ENCODE data around the gene SLC12A5. TPM values are rescaled to one million over a fixed set of nuclear protein-coding genes. Genes with fewer than 3 reads are reported as not detected.

Gene SLC12A5
- total RNA-seq, 1 experiment from 2014 or later: 7.2 TPM

DNA sequence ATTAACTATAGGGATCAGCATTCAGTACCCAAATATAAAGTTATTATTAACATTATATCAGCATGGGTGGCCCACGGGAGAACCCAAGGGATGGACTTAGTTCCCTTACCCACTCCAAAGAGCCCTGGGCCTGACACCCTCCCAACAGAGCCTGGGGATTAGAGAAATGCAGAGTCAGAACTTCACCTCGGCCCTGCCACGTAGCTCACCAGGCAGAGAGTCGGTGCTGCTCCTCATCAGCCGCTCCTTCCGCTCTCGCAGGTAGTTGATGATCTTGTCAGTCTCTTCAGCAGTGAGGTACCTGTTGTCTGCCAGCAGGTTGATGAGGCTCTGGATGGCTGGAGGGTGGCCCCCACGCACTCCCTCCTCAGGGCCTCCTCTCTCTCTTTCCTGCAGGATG, 34.1 kb downstream of the SLC12A5 start (continued):
- TF ChIP-seq CTCF (IDR thresholded peaks at IDR 0.05): no peak
- TF ChIP-seq NFYB (CRISPR knock-in tag; conservative IDR thresholded peaks at IDR 0.05; ENCODE audit: low read depth): no peak

DNA sequence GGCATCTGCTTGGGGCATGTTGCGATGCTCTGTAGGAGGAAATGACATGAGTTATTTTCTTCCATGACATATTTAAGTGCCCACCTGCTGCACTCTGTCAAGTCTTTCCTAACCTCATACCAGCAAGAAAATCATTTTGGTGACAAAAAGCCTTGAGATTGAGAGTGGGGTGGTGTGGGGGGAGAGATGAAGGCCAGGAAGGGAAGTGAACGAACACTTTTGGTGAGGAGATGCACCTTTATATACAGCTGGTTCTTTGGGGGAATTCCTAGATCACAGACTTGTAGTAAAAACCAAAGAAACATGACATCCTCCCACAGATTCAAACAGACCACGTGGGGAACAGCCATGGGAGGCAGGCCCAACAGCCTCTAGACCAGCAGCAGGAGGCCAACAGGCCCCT, 34.6 kb downstream of the SLC12A5 start:
- ATAC-seq (no peak), DNase-seq (ENCODE audit: low spot score) (no peak)
- CTCF ChIA-PET: no interaction called here
- TF ChIP-seq ZNF121 (CRISPR knock-in tag; IDR thresholded peaks at IDR 0.05) (no peak), ZNF317 (CRISPR knock-in tag; IDR thresholded peaks at IDR 0.05; ENCODE audit: borderline replicate concordance, low read depth) (no peak), ZNF219 (CRISPR knock-in tag; IDR thresholded peaks at IDR 0.05; ENCODE audit: borderline replicate concordance) (no peak), ATF3 (CRISPR knock-in tag; conservative IDR thresholded peaks at IDR 0.05) (no peak), NFYB (CRISPR knock-in tag; conservative IDR thresholded peaks at IDR 0.05; ENCODE audit: low read depth) (no peak), ZNF263 (CRISPR knock-in tag; IDR thresholded peaks at IDR 0.05; ENCODE audit: low read depth) (no peak), PRRX2 (CRISPR knock-in tag; IDR thresholded peaks at IDR 0.05) (no peak), CDX4 (CRISPR knock-in tag; IDR thresholded peaks at IDR 0.05; ENCODE audit: borderline replicate concordance) (no peak), SP1 (CRISPR knock-in tag; conservative IDR thresholded peaks at IDR 0.05) (no peak), RORB (CRISPR knock-in tag; IDR thresholded peaks at IDR 0.05) (no peak), KAT7 (CRISPR knock-in tag; IDR thresholded peaks at IDR 0.05; ENCODE audit: borderline replicate concordance) (no peak), AR (CRISPR knock-in tag; IDR thresholded peaks at IDR 0.05) (no peak), SMAD3 (CRISPR knock-in tag; IDR thresholded peaks at IDR 0.05; ENCODE audit: borderline replicate concordance) (no peak), GABPB1 (CRISPR knock-in tag; IDR thresholded peaks at IDR 0.05) (no peak)
- TF ChIP-seq, protein P1, sequence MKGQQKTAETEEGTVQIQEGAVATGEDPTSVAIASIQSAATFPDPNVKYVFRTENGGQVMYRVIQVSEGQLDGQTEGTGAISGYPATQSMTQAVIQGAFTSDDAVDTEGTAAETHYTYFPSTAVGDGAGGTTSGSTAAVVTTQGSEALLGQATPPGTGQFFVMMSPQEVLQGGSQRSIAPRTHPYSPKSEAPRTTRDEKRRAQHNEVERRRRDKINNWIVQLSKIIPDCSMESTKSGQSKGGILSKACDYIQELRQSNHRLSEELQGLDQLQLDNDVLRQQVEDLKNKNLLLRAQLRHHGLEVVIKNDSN (CRISPR knock-in tag; IDR thresholded peaks at IDR 0.05): no peak
- TF ChIP-seq, protein P2, sequence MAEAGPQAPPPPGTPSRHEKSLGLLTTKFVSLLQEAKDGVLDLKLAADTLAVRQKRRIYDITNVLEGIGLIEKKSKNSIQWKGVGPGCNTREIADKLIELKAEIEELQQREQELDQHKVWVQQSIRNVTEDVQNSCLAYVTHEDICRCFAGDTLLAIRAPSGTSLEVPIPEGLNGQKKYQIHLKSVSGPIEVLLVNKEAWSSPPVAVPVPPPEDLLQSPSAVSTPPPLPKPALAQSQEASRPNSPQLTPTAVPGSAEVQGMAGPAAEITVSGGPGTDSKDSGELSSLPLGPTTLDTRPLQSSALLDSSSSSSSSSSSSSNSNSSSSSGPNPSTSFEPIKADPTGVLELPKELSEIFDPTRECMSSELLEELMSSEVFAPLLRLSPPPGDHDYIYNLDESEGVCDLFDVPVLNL (CRISPR knock-in tag; IDR thresholded peaks at IDR 0.05; ENCODE audit: borderline replicate concordance, low read depth): no peak
- Mint-ChIP-seq H3K4me1 (peaks cover 27% of the 10 kb centered on the region), H3K9me3 (no peaks in the 10 kb centered on the region), H3K27ac (peak overlapping the region; percentile 2; the same call in 1 of the 2 replicates), H3K27me3 (ENCODE audit: low read depth) (peaks cover 14% of the 10 kb centered on the region), H3K36me3 (peaks cover 63% of the 10 kb centered on the region), H3K4me3 (no peak overlapping the region)
- POLR2A ChIA-PET: no interaction called here

DNA sequence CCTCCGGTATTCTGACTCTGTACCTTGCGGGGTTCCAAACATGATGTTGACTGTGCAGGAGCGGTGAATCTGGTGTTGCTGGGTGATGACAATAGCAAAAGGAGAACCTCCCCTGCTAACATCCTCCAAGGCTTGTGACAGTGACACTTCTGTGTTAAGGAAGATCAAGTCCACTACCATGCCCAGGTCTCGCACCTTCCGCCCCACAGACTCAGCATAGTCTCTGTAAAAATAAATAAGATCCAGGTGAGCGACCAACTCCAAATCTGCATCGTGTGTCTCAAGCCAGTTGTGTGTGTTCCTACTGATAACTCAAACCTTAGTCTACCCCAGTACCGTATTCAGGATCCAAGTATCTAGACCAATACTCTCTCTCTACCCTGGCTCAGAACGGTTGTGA, 36.0 kb downstream of the SLC12A5 start:
- Mint-ChIP-seq H3K4me1 (peaks cover 15% of the 10 kb centered on the region), H3K36me3 (peaks cover 63% of the 10 kb centered on the region), H3K27me3 (ENCODE audit: low read depth) (peaks cover 1% of the 10 kb centered on the region; the same call in 1 of the 2 replicates), H3K4me3 (no peak overlapping the region), H3K9me3 (no peaks in the 10 kb centered on the region), H3K27ac (no peak overlapping the region)
- ATAC-seq: no peak
- ChIA-PET POLR2A (no interaction called here), CTCF (no interaction called here)
- DNase-seq (ENCODE audit: low spot score): no peak
- no peak for TF ChIP-seq TEAD4 (CRISPR knock-in tag; IDR thresholded peaks at IDR 0.05)
- no peak for TF ChIP-seq GRHL2 (CRISPR knock-in tag; IDR thresholded peaks at IDR 0.05; ENCODE audit: insufficient replicate concordance, severe bottlenecking)
- TF ChIP-seq ESRRA (CRISPR knock-in tag; IDR thresholded peaks at IDR 0.05; ENCODE audit: borderline replicate concordance): no peak
- TF ChIP-seq ZNF232 (CRISPR knock-in tag; IDR thresholded peaks at IDR 0.05): no peak
- TF ChIP-seq, protein P3, sequence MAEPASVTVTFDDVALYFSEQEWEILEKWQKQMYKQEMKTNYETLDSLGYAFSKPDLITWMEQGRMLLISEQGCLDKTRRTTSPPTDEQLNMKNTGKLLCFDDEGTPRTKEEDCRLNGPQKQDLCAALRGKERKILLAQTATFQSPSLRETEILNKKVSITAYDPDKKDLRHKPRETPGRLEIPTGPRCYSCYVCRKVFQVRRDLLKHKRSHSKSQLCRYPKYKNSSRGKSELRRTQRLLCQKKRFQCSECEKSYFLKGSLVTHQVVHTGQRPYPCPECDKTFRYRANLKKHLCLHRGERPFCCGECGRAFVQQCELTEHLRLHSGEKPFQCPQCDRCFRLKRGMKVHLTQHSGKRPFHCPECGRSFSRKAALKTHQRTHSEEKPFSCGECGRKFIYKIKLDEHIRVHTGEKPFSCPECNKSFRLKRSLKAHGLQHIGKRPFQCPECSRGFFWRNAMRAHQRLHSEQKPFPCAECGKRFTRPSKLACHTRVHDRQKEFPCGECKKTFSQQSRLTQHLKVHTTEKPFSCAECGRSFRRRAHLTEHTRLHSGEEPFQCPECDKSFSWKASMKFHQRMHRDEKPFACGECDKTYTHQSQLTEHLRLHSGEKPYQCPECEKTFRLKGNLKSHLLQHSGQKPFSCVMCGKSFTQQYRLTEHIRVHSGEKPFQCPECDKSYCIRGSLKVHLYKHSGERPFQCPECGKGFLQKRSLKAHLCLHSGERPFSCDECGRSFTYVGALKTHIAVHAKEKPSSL (CRISPR knock-in tag; conservative IDR thresholded peaks at IDR 0.05): no peak
- TF ChIP-seq ZNF671 (CRISPR knock-in tag; IDR thresholded peaks at IDR 0.05): no peak
- no peak for TF ChIP-seq ELF4 (CRISPR knock-in tag; IDR thresholded peaks at IDR 0.05; ENCODE audit: low read depth)
